Iris pigment epithelial cell (primary cell): ENCODE measurements around the gene PNMT.
"Not testable (repeated sequence)": the region's sequence is repeated elsewhere in the genome, so short reads cannot be mapped to it uniquely, and the experiment has no call there.

Experiments used
- DNase-seq: peaks from one replicate; pipeline ENCODE4 v3.0.0-alpha.2; 2011; ENCODE audit warnings: low read depth

Gene PNMT

GRCh38 chr17:39709319-39709997 is 41.2 kb downstream of the PNMT start:
- no peak for DNase-seq

- no peak for DNase-seq
Measured at GRCh38 chr17:39709998-39710964, 42.0 kb downstream of the PNMT start.

- DNase-seq = not testable (repeated sequence)
Measured at GRCh38 chr17:39711071-39711470, 42.8 kb downstream of the PNMT start.

GRCh38 chr17:39711851-39712250 is 43.6 kb downstream of the PNMT start:
- no peak for DNase-seq

GRCh38 chr17:39714234-39714633 is 46.0 kb downstream of the PNMT start:
- DNase-seq = no peak

GRCh38 chr17:39715375-39716072 is 47.3 kb downstream of the PNMT start:
- no peak for DNase-seq

GRCh38 chr17:39716073-39716818 is 48.0 kb downstream of the PNMT start:
- no peak for DNase-seq

GRCh38 chr17:39716879-39717536 is 48.8 kb downstream of the PNMT start:
- DNase-seq = no peak

GRCh38 chr17:39717660-39718059 is 49.4 kb downstream of the PNMT start:
- DNase-seq = no peak

- DNase-seq = no peak
Measured at GRCh38 chr17:39719563-39720355, 51.5 kb downstream of the PNMT start.
